KMS-11 (cell line): ENCODE measurements around the gene GSDMA.
"Not testable (repeated sequence)": the region's sequence is repeated elsewhere in the genome, so short reads cannot be mapped to it uniquely, and the experiment has no call there.

Source experiments
- H2AFZ ChIP-seq: fragments of 200-600 bp; sonication (generic); 2 replicates; pipeline ENCODE4 v1.6.1; 2016; ENCODE audit warnings: antibody characterized with exemption, mixed run types, low read depth
- H3K27ac ChIP-seq: fragments of 200-600 bp; sonication (generic); 2 replicates; pipeline ENCODE4 v1.6.1; 2016; ENCODE audit warnings: mild to moderate bottlenecking, mixed run types
- H3K27me3 ChIP-seq: fragments of 200-600 bp; sonication (generic); 2 replicates; pipeline ENCODE4 v1.6.1; 2017; ENCODE audit warnings: mild to moderate bottlenecking, low read depth, mixed run types, moderate library complexity; ENCODE audit not compliant: insufficient read depth
- H3K36me3 ChIP-seq: fragments of 200-600 bp; sonication (generic); 2 replicates; pipeline ENCODE4 v1.6.1; 2017; ENCODE audit warnings: mild to moderate bottlenecking, mixed run types; ENCODE audit not compliant: insufficient read depth
- H3K4me1 ChIP-seq: fragments of 200-600 bp; sonication (generic); 2 replicates; pipeline ENCODE4 v1.6.1; 2016; ENCODE audit warnings: mild to moderate bottlenecking, low read depth, mixed run types; ENCODE audit not compliant: poor library complexity, severe bottlenecking
- H3K4me2 ChIP-seq: fragments of 200-600 bp; sonication (generic); 2 replicates; pipeline ENCODE4 v1.7.0; 2016; ENCODE audit warnings: mild to moderate bottlenecking, mixed run types
- H3K4me3 ChIP-seq: fragments of 200-600 bp; sonication (generic); IDR thresholded peaks from 2 replicates; pipeline ENCODE4 v1.6.1; 2017; ENCODE audit warnings: low read depth, low read length, mixed read lengths; ENCODE audit not compliant: insufficient read depth
- H3K79me2 ChIP-seq: fragments of 200-600 bp; sonication (generic); 2 replicates; pipeline ENCODE4 v1.6.1; 2016; ENCODE audit warnings: low read depth, mixed run types; ENCODE audit not compliant: insufficient read depth
- H3K9ac ChIP-seq: fragments of 200-600 bp; sonication (generic); 2 replicates; pipeline ENCODE4 v1.6.1; 2016; ENCODE audit warnings: mild to moderate bottlenecking, mixed run types
- H4K20me1 ChIP-seq: fragments of 200-600 bp; sonication (generic); 2 replicates; pipeline ENCODE4 v1.6.1; 2016; ENCODE audit warnings: mild to moderate bottlenecking, mixed run types; ENCODE audit not compliant: insufficient read depth
- TF ChIP-seq, protein P1 (sequence below): fragments of 200-600 bp; sonication (generic); conservative IDR thresholded peaks from 2 replicates; pipeline ENCODE4 v1.6.1; 2017; ENCODE audit warnings: low read depth, mild to moderate bottlenecking, antibody characterized with exemption, low read length, moderate library complexity, mixed read lengths

GSDMA gene

DNA sequence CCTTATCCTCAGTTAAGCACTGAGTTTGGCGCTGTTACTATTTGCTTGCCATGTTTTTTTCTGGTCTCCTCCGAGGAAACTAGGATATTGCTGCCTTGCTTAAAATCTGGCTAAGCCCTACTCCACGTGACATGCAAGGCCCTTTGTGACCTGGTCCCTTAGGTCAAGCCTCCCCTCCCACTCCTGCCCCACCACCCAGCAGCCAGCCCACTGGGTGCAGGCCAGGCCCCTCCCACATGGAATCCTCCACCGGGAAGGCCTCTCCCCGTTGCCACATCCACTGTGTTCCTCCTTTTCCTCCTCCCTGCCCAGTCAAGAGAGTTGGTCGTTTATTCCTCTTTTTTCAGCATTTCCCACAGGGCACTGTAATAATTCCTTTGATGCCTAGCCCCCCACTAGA is 34.0 kb downstream of the GSDMA start:
- H3K79me2 ChIP-seq, result no peaks in the 10 kb centered on the region
- peaks cover 18% of the 10 kb centered on the region; the same call in 1 of the 2 replicates for H3K36me3 ChIP-seq
- H2AFZ ChIP-seq, result no peak overlapping the region
- TF ChIP-seq, protein P1, sequence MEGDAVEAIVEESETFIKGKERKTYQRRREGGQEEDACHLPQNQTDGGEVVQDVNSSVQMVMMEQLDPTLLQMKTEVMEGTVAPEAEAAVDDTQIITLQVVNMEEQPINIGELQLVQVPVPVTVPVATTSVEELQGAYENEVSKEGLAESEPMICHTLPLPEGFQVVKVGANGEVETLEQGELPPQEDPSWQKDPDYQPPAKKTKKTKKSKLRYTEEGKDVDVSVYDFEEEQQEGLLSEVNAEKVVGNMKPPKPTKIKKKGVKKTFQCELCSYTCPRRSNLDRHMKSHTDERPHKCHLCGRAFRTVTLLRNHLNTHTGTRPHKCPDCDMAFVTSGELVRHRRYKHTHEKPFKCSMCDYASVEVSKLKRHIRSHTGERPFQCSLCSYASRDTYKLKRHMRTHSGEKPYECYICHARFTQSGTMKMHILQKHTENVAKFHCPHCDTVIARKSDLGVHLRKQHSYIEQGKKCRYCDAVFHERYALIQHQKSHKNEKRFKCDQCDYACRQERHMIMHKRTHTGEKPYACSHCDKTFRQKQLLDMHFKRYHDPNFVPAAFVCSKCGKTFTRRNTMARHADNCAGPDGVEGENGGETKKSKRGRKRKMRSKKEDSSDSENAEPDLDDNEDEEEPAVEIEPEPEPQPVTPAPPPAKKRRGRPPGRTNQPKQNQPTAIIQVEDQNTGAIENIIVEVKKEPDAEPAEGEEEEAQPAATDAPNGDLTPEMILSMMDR, result no peak
- H3K27me3 ChIP-seq, result no peaks in the 10 kb centered on the region
- H3K9ac ChIP-seq, result no peak overlapping the region
- H3K27ac ChIP-seq, result no peak overlapping the region
- no peaks in the 10 kb centered on the region for H3K4me1 ChIP-seq
- no peaks in the 10 kb centered on the region for H4K20me1 ChIP-seq
- no peak overlapping the region for H3K4me2 ChIP-seq
- no peak overlapping the region for H3K4me3 ChIP-seq

DNA sequence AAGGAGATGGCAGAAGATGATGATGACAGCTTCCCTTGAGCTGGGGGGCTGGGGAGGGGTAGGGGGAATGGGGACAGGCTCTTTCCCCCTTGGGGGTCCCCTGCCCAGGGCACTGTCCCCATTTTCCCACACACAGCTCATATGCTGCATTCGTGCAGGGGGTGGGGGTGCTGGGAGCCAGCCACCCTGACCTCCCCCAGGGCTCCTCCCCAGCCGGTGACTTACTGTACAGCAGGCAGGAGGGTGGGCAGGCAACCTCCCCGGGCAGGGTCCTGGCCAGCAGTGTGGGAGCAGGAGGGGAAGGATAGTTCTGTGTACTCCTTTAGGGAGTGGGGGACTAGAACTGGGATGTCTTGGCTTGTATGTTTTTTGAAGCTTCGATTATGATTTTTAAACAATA is 34.7 kb downstream of the GSDMA start:
- Histone ChIP-seq H2AFZ (no peak overlapping the region), H3K27ac (no peak overlapping the region), H3K27me3 (no peaks in the 10 kb centered on the region), H3K4me2 (no peak overlapping the region), H3K9ac (no peak overlapping the region), H3K79me2 (no peaks in the 10 kb centered on the region), H3K4me3 (no peak overlapping the region), H4K20me1 (no peaks in the 10 kb centered on the region), H3K4me1 (no peaks in the 10 kb centered on the region), H3K36me3 (peaks cover 16% of the 10 kb centered on the region; the same call in 1 of the 2 replicates)
- TF ChIP-seq, protein P1, result no peak

DNA sequence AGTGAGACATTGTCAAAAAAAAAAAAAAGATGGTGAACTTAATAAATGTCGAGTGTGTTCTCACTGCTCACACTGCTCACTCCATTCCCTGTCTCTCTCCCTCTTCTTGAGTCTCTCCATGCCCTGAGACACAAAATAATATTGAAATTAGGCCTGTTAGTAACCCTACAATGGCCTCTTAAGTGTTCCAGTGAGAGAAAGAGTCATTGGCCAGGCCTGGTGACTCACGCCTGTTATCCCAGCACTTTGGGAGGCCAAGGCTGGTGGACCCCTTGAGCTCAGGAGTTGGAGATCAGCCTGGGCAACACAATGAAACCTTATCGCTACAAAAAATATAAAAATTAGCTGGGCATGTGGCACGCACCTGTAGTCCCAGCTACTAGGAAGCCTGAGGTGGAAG is 36.3 kb downstream of the GSDMA start:
- Histone ChIP-seq H3K4me3 (no peak overlapping the region), H3K27ac (no peak overlapping the region), H3K9ac (no peak overlapping the region), H3K4me1 (no peaks in the 10 kb centered on the region), H3K79me2 (no peaks in the 10 kb centered on the region), H3K4me2 (no peak overlapping the region), H4K20me1 (no peaks in the 10 kb centered on the region), H3K27me3 (no peaks in the 10 kb centered on the region), H2AFZ (no peak overlapping the region), H3K36me3 (peaks cover 16% of the 10 kb centered on the region; the same call in 1 of the 2 replicates)
- TF ChIP-seq, protein P1, result no peak

DNA sequence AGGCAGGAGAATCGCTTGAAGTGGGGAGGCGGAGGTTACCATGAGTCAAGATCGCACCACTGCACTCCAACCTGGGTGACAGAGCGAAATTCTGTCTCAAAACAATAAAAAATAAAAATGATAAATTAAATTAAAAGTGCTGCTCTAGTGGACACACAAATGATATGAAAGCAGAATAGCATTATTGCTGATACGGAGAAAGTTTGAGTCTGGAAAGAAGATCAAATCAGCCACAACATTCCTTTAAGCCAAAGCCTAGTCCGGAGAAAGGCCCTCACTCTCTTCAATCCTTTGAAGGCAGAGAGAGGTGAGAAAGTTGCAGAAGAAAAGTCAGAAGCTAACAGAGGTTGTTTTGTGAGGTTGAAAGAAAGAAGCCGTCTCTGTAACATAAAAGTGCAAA is 37.4 kb downstream of the GSDMA start:
- TF ChIP-seq, protein P1, result no peak
- H3K4me1 ChIP-seq, result no peaks in the 10 kb centered on the region
- no peaks in the 10 kb centered on the region for H4K20me1 ChIP-seq
- no peak overlapping the region for H3K4me3 ChIP-seq
- no peak overlapping the region for H3K4me2 ChIP-seq
- H3K79me2 ChIP-seq, result no peaks in the 10 kb centered on the region
- H2AFZ ChIP-seq, result no peak overlapping the region
- H3K27me3 ChIP-seq, result no peaks in the 10 kb centered on the region
- no peak overlapping the region for H3K27ac ChIP-seq
- H3K36me3 ChIP-seq, result peaks cover 8% of the 10 kb centered on the region; the same call in 1 of the 2 replicates
- no peak overlapping the region for H3K9ac ChIP-seq

DNA sequence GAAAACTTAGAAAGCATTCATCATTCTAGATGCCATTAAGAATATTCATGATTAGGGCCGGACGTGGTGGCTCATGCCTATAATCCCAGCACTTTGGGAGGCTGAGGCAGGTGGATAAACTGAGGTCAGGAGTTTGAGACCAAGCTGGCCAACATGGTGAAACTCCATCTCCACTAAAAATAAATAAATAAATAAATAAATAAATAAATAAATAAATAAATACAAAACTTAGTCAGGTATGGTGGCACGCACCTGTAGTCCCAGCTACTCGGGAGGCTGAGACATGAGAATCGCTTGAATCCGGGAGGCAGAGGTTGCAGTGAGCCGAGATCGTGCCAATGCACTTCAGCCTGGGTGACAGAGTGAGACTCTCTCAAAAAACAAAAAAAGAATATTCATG is 38.5 kb downstream of the GSDMA start:
- not testable (repeated sequence) for H3K4me1 ChIP-seq, H4K20me1 ChIP-seq, H3K9ac ChIP-seq, H3K27ac ChIP-seq, H3K4me2 ChIP-seq, H3K4me3 ChIP-seq, H3K27me3 ChIP-seq, H2AFZ ChIP-seq, H3K36me3 ChIP-seq, H3K79me2 ChIP-seq
